Prostate gland (tissue), 2 donors: ENCODE results near the gene INTS12. TPM values are rescaled to one million over a fixed set of nuclear protein-coding genes. Genes with fewer than 3 reads are reported as not detected.

ENCODE experiments used
- DNase-seq: peaks from one replicate; pipeline ENCODE4 v3.0.0-alpha.2; 2019; ENCODE audit warnings: low spot score
- H3K27ac ChIP-seq, 2 donors: fragments of 200-600 bp; sonication (generic); 2 replicates each; pipeline ENCODE4 v1.5.1; 2017 to 2019
- H3K27me3 ChIP-seq: fragments of 200-600 bp; sonication (generic); replicated peaks from 2 replicates; pipeline ENCODE4 v1.5.1; 2019; ENCODE audit not compliant: insufficient read depth
- H3K36me3 ChIP-seq, 2 donors: fragments of 200-600 bp; sonication (generic); 1 replicate in 1 of 2; 2 replicates in 1 of 2; pipeline versions ENCODE4 v1.5.1 to v1.8.1; 2017 to 2019
- H3K4me1 ChIP-seq: fragments of 200-600 bp; sonication (generic); replicated peaks from 2 replicates; pipeline ENCODE4 v1.5.1; 2019
- H3K4me3 ChIP-seq, 2 donors: fragments of 200-600 bp; sonication (generic); 2 replicates each; pipeline ENCODE4 v1.5.1; 2017 to 2019
- H3K9me3 ChIP-seq: fragments of 200-600 bp; sonication (generic); 2 replicates; pipeline ENCODE4 v1.5.1; 2017
- POLR2A ChIP-seq: fragments of 450-650 bp; IDR thresholded peaks from one replicate; pipeline ENCODE4 v1.6.1; 2016; ENCODE audit warnings: antibody characterized with exemption, mild to moderate bottlenecking
- POLR2AphosphoS5 ChIP-seq: sonication (generic); formaldehyde crosslinking; IDR thresholded peaks from one replicate; pipeline ENCODE4 v1.6.1; 2017; ENCODE audit warnings: antibody characterized with exemption
- WGBS: methylation state at CpG from one replicate; pipeline ENCODE4 v1.1.5; 2018; 5-methylcytosine and 5-hydroxymethylcytosine counted together
- intact Hi-C: fragments of 100-400 bp; cut with DNase I; formaldehyde crosslinking; loops from one replicate; pipeline ENCODE4 v1.14.2; 2022
- total RNA-seq, 2 donors: library from RNA; depleted of rRNA; stranded (reverse); fragments of >200 nt; gene quantifications; one replicate each; pipeline ENCODE4 v1.1.0, GENCODE V29; 2016
- TF ChIP-seq, protein P1 (sequence below), 4 experiments: fragments of 200-600 bp in 2 of 4; fragments of 450-650 bp in 2 of 4; sonication (generic) in 2 of 4; IDR thresholded peaks; 1 replicate in 3 of 4; 2 replicates in 1 of 4; pipeline ENCODE4 v1.5.1; 2016 to 2019; ENCODE audit warnings: antibody characterized with exemption in 4 of 4, mild to moderate bottlenecking in 2 of 4, moderate library complexity in 2 of 4

The INTS12 gene
- total RNA-seq, 2 donors from 2014 or later = 27.4 to 45.6 TPM

GRCh38 chr4:105645440-105645839 is 63.0 kb downstream of the INTS12 start:
- TF ChIP-seq POLR2A = no peak
- TF ChIP-seq, protein P1, sequence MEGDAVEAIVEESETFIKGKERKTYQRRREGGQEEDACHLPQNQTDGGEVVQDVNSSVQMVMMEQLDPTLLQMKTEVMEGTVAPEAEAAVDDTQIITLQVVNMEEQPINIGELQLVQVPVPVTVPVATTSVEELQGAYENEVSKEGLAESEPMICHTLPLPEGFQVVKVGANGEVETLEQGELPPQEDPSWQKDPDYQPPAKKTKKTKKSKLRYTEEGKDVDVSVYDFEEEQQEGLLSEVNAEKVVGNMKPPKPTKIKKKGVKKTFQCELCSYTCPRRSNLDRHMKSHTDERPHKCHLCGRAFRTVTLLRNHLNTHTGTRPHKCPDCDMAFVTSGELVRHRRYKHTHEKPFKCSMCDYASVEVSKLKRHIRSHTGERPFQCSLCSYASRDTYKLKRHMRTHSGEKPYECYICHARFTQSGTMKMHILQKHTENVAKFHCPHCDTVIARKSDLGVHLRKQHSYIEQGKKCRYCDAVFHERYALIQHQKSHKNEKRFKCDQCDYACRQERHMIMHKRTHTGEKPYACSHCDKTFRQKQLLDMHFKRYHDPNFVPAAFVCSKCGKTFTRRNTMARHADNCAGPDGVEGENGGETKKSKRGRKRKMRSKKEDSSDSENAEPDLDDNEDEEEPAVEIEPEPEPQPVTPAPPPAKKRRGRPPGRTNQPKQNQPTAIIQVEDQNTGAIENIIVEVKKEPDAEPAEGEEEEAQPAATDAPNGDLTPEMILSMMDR (IDR thresholded peaks at IDR 0.05) = no peak
- TF ChIP-seq POLR2AphosphoS5 = no peak
- H3K4me3 ChIP-seq = no peak overlapping the region
- intact Hi-C loops = no loop called here
- H3K9me3 ChIP-seq = no peaks in the 10 kb centered on the region
- no peaks in the 10 kb centered on the region for H3K4me1 ChIP-seq
- no peaks in the 10 kb centered on the region for H3K36me3 ChIP-seq
- no peak for DNase-seq
- H3K27ac ChIP-seq = no peak overlapping the region
- WGBS = 80% methylated on average over 1 of the region's 1 CpG
- no peaks in the 10 kb centered on the region for H3K27me3 ChIP-seq

DNA sequence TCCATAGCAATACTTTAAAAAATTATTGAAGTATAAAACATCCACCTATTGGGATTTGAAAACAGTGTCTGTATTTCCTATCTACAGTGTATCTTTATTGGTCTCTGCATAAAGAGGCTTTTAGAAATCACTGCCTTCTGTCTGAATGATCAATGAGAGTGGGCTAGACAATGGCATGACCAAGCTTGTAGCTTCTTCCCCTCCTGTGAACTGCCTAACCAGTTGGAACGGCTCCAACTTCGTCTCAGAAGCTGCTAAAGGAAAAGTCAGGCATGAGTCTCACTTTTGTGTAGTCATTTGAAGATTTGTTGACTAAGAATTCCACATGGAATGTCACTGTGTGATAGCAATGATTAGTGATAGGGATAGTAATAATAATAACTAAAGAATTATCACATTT is 64.2 kb downstream of the INTS12 start:
- Histone ChIP-seq H3K36me3 (no peaks in the 10 kb centered on the region), H3K9me3 (no peaks in the 10 kb centered on the region), H3K27me3 (no peaks in the 10 kb centered on the region), H3K4me1 (no peaks in the 10 kb centered on the region), H3K27ac (no peak overlapping the region), H3K4me3 (no peak overlapping the region)
- 14% methylated on average over 2 of the region's 2 CpGs for WGBS
- DNase-seq = no peak
- intact Hi-C loops = no loop called here
- TF ChIP-seq POLR2AphosphoS5 (no peak), POLR2A (no peak)
- TF ChIP-seq, protein P1 (IDR thresholded peaks at IDR 0.05) = no peak

GRCh38 chr4:105641845-105642244 is 66.6 kb downstream of the INTS12 start:
- Histone ChIP-seq H3K36me3 (no peaks in the 10 kb centered on the region), H3K27me3 (no peaks in the 10 kb centered on the region), H3K4me1 (no peaks in the 10 kb centered on the region), H3K9me3 (no peaks in the 10 kb centered on the region), H3K4me3 (no peak overlapping the region), H3K27ac (no peak overlapping the region)
- 83% methylated on average over 4 of the region's 4 CpGs for WGBS
- TF ChIP-seq, protein P1 (IDR thresholded peaks at IDR 0.05) = no peak
- TF ChIP-seq POLR2AphosphoS5 (no peak), POLR2A (no peak)
- intact Hi-C loops = no loop called here
- no peak for DNase-seq

DNA sequence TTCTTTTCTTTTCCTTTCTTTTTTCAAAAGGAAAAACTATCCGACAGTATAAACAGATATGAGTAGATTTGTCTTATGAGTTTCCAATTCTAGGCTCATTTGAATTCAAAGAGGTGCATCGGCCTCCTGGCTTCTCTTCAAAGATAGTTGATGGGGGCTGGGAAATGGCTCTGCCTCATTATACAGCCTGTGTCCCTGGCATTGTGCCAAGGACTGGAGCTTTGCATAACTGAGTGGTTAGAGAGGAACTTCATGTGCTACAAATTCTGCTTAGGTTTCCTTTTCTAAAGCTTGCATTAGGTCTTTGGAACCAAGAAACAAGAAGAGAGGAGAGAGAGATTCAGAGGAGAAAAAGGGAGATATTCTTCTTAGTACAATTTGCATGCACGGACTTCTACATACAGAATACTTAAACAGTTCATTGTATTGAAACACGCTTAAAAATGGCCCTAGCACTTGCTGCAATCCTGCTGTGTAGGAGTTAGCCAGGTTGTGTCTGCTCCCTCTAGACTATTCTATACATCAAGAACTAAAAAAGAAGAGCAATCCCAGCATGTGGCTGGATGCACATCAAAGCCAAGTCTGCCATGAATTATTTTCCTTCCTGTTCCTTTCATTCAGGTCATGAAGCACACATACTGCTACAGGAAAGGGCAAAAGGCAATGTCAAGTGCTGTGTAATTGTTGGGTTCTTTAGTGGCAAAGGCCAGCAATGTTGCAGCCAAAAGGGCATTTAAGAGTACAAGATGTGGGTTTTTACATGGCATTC is 70.9 kb downstream of the INTS12 start:
- intact Hi-C loops = no loop called here
- peak; percentile 42 for DNase-seq
- no peaks in the 10 kb centered on the region for H3K9me3 ChIP-seq
- H3K27ac ChIP-seq = peak overlapping the region in 1 of 2 donors; percentile 2
- no peak overlapping the region for H3K4me3 ChIP-seq
- H3K27me3 ChIP-seq = no peaks in the 10 kb centered on the region
- 53% methylated on average over 4 of the region's 4 CpGs for WGBS
- peak; percentile 24 for TF ChIP-seq POLR2AphosphoS5
- TF ChIP-seq, protein P1 (IDR thresholded peaks at IDR 0.05) = no peak
- H3K36me3 ChIP-seq = no peaks in the 10 kb centered on the region
- H3K4me1 ChIP-seq = peaks cover 10% of the 10 kb centered on the region
